Kidney (tissue), 14 donors: ENCODE results near the gene CCDC141. TPM values are rescaled to one million over a fixed set of nuclear protein-coding genes. Genes with fewer than 3 reads are reported as not detected.

Source experiments
- DNase-seq, 5 donors: peaks; one replicate each; pipeline ENCODE4 v3.0.0-alpha.2; 2013 to 2020
- FAIRE-seq: peaks from 2 replicates; lab custom pipeline; 2012; peaks lifted over from hg19 to GRCh38; lab: Jason Lieb, UNC
- H3K27ac ChIP-seq, 2 donors: one replicate each; pipeline ENCODE4 v1.7.0; 2013; ENCODE audit warnings: low read depth in 2 of 2, low read length in 2 of 2, inconsistent platforms in 1 of 2
- H3K27me3 ChIP-seq: one replicate; pipeline ENCODE4 v1.7.1; 2013; ENCODE audit warnings: low read length, inconsistent platforms; ENCODE audit not compliant: control insufficient read depth, insufficient read depth
- H3K36me3 ChIP-seq, 3 donors: one replicate each; pipeline versions ENCODE4 v1.7.0 to v1.7.1; 2013; ENCODE audit warnings: low read length in 3 of 3, control low read depth in 1 of 3, inconsistent platforms in 1 of 3; ENCODE audit not compliant: insufficient read depth in 3 of 3, control insufficient read depth in 2 of 3
- H3K4me1 ChIP-seq, 3 donors: one replicate each; pipeline versions ENCODE4 v1.7.0 to v1.7.1; 2013; ENCODE audit warnings: low read length in 3 of 3, inconsistent platforms in 1 of 3, low read depth in 1 of 3; ENCODE audit not compliant: control insufficient read depth in 2 of 3, insufficient read depth in 2 of 3
- H3K4me3 ChIP-seq, 3 donors: one replicate each; pipeline versions ENCODE4 v1.7.0 to v1.8.1; 2013; ENCODE audit warnings: low read length in 3 of 3, control low read depth in 1 of 3, inconsistent platforms in 1 of 3
- H3K9ac ChIP-seq, 3 donors: one replicate each; pipeline versions ENCODE4 v1.7.0 to v1.7.1; 2013; ENCODE audit warnings: low read length in 3 of 3, control low read depth in 1 of 3, inconsistent platforms in 1 of 3
- H3K9me3 ChIP-seq, 3 donors: one replicate each; pipeline versions ENCODE4 v1.7.0 to v1.7.1; 2013; ENCODE audit warnings: low read length in 3 of 3, control low read depth in 1 of 3, inconsistent platforms in 1 of 3; ENCODE audit not compliant: control insufficient read depth in 2 of 3, insufficient read depth in 1 of 3
- intact Hi-C: fragments of 100-400 bp; cut with DNase I; formaldehyde crosslinking; loops from one replicate; pipeline ENCODE4 v1.11.1; 2022
- polyA plus RNA-seq: library from polyadenylated mRNA; stranded (reverse); fragments of 350-450 nt; fragmentation: Illumina TruSeq; extraction: RNeasy Lipid Tissue Mini Kit (QIAGEN cat#74804); gene quantifications from one replicate; pipeline ENCODE4 v1.2.3, GENCODE V29; 2014; ENCODE audit warnings: low read depth, low replicate concordance; ENCODE audit not compliant: insufficient read depth
- total RNA-seq: library from RNA; stranded (reverse); fragmentation: NEBNext Ultra II Directional; extraction: Animal tissue kit (Norgen Biotek cat#: 25700); gene quantifications from one replicate; pipeline ENCODE4 v1.2.1, GENCODE V29; 2021
- TF ChIP-seq, protein P1 (sequence below): IDR thresholded peaks from 3 replicates; pipeline ENCODE4 v1.5.1; 2012; ENCODE audit warnings: mild to moderate bottlenecking, moderate library complexity, borderline replicate concordance; ENCODE audit not compliant: insufficient read depth; ENCODE audit errors: extremely low read depth
- donor health status: control.
- donor health status: control.
- donor health status: control.
- donor health status: control.
- donor health status: control.
- donor health status: DM: yes; HTN: yes; CAD: no.
- donor health status: Normal renal cell carcinoma (clear cell type).

Gene CCDC141
- total and polyA plus RNA-seq, 2 donors from 2014 or later: 3.0 TPM; not detected in 1

- H3K9ac ChIP-seq: no peak overlapping the region
- TF ChIP-seq, protein P1, sequence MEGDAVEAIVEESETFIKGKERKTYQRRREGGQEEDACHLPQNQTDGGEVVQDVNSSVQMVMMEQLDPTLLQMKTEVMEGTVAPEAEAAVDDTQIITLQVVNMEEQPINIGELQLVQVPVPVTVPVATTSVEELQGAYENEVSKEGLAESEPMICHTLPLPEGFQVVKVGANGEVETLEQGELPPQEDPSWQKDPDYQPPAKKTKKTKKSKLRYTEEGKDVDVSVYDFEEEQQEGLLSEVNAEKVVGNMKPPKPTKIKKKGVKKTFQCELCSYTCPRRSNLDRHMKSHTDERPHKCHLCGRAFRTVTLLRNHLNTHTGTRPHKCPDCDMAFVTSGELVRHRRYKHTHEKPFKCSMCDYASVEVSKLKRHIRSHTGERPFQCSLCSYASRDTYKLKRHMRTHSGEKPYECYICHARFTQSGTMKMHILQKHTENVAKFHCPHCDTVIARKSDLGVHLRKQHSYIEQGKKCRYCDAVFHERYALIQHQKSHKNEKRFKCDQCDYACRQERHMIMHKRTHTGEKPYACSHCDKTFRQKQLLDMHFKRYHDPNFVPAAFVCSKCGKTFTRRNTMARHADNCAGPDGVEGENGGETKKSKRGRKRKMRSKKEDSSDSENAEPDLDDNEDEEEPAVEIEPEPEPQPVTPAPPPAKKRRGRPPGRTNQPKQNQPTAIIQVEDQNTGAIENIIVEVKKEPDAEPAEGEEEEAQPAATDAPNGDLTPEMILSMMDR: no peak
- H3K27ac ChIP-seq: no peak overlapping the region
- no peaks in the 10 kb centered on the region for H3K27me3 ChIP-seq
- H3K36me3 ChIP-seq: no peaks in the 10 kb centered on the region
- H3K4me1 ChIP-seq: no peaks in the 10 kb centered on the region
- no peak overlapping the region for H3K4me3 ChIP-seq
- no peaks in the 10 kb centered on the region for H3K9me3 ChIP-seq
- intact Hi-C loops: no loop called here
- FAIRE-seq (no peak), DNase-seq (no peak)
Observed at GRCh38 chr2:178833382-178833781, 216.6 kb downstream of the CCDC141 start.

- no peak overlapping the region for H3K27ac ChIP-seq
- DNase-seq (no peak), FAIRE-seq (no peak)
- H3K27me3 ChIP-seq: no peaks in the 10 kb centered on the region
- no peak overlapping the region for H3K4me3 ChIP-seq
- H3K36me3 ChIP-seq: no peaks in the 10 kb centered on the region
- H3K9me3 ChIP-seq: no peaks in the 10 kb centered on the region
- no peaks in the 10 kb centered on the region for H3K4me1 ChIP-seq
- TF ChIP-seq, protein P1: no peak
- H3K9ac ChIP-seq: no peak overlapping the region
- intact Hi-C loops: no loop called here
Observed at GRCh38 chr2:178830451-178830850, 219.5 kb downstream of the CCDC141 start.

DNA sequence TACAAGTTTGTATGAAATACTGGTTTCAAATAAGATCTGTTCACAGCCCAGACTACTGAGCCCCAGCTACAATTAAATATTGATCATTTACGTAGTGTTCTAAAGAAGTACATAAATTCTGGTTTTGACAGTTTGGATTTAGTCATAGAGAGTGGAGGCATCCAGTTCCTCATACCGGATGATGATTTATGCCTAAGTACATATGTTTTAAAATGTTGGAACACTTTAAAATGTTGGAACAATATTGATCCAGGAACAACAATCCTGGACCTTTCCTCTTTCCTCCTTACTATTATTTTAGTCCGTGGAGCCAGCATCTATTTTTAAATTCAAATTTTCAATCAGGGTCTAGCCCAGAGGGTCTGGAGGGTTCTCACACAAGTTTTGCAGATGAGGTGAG is 220.0 kb downstream of the CCDC141 start:
- no peaks in the 10 kb centered on the region for H3K36me3 ChIP-seq
- no peaks in the 10 kb centered on the region for H3K27me3 ChIP-seq
- DNase-seq (no peak), FAIRE-seq (no peak)
- no peaks in the 10 kb centered on the region for H3K9me3 ChIP-seq
- H3K4me3 ChIP-seq: no peak overlapping the region
- H3K9ac ChIP-seq: no peak overlapping the region
- no peaks in the 10 kb centered on the region for H3K4me1 ChIP-seq
- no peak overlapping the region for H3K27ac ChIP-seq
- intact Hi-C loops: no loop called here
- TF ChIP-seq, protein P1: no peak
